Lower leg skin (tissue), 3 donors: ENCODE data around the gene JARID2.

ENCODE experiments used
- POLR2A ChIP-seq, 2 donors: fragments of 450-650 bp; IDR thresholded peaks; one replicate each; pipeline ENCODE4 v1.6.1; 2016 to 2017; ENCODE audit warnings: antibody characterized with exemption in 2 of 2, mild to moderate bottlenecking in 1 of 2, moderate library complexity in 1 of 2
- TF ChIP-seq, protein P1 (sequence below), 3 donors: fragments of 450-650 bp; IDR thresholded peaks; one replicate each; pipeline ENCODE4 v1.5.1; 2016; ENCODE audit warnings: antibody characterized with exemption in 3 of 3, mild to moderate bottlenecking in 3 of 3, moderate library complexity in 2 of 3

DNA sequence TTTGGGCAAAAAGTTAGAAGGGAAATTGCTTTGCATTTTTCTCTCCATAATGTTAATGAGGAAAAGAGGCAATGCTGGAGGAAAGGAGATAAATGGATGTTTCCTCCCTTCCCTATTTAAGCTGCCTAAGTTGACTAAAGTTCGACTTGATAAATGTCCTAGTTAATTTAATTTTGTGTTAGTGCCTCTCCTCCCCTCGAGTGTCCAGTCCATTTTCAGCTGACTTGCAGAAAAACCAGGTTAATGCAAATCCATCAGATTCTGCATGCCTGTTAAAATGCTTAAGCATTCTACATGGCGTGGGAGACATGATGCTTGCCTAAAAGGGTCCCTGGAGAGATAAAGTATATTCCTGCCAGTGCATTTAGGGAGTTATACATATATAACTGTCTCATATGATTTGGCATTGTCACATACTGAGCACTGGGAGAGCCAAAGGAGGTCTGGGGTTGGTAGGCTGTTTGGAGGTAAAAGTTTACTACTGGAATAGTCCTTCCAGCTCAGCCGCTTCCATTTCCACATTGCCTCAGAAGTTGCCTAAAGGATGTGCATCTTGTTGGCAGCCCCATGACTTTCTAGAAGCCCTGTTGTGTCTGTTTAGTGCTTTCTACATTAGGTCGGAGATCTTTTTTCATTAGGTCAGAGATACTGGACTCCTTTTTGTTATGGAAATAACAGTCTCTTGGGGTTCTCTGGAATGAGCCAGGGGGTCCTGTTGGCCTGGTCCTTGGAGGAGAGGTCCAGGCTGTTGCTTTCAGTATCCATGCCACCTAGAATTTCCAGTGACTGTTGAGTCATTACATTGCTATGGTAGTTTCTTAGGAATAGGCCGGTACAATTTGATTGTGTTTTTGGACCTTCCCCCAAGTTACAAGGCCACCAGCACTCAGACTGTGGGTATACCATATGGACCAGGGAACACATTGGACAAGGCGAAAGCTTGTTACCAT, 30.4 kb downstream of the JARID2 start:
- TF ChIP-seq, protein P1, sequence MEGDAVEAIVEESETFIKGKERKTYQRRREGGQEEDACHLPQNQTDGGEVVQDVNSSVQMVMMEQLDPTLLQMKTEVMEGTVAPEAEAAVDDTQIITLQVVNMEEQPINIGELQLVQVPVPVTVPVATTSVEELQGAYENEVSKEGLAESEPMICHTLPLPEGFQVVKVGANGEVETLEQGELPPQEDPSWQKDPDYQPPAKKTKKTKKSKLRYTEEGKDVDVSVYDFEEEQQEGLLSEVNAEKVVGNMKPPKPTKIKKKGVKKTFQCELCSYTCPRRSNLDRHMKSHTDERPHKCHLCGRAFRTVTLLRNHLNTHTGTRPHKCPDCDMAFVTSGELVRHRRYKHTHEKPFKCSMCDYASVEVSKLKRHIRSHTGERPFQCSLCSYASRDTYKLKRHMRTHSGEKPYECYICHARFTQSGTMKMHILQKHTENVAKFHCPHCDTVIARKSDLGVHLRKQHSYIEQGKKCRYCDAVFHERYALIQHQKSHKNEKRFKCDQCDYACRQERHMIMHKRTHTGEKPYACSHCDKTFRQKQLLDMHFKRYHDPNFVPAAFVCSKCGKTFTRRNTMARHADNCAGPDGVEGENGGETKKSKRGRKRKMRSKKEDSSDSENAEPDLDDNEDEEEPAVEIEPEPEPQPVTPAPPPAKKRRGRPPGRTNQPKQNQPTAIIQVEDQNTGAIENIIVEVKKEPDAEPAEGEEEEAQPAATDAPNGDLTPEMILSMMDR (IDR thresholded peaks at IDR 0.05) = no peak
- TF ChIP-seq POLR2A (IDR thresholded peaks at IDR 0.05) = no peak
